Measurements from ENCODE around the gene OTOP3. TPM values are rescaled to one million over a fixed set of nuclear protein-coding genes. Genes with fewer than 3 reads are reported as not detected.

OTOP3 gene
- polyA plus RNA-seq, 3 donors: not detected

GRCh38 chr17:74943808-74944522 is 8.3 kb downstream of the OTOP3 start:
- Histone ChIP-seq H3K79me2 (ENCODE audit: insufficient read depth, low read length) (no peaks in the 10 kb centered on the region), H3K9ac (ENCODE audit: insufficient read depth, low read length, poor library complexity, severe bottlenecking) (no peak overlapping the region), H3K9me3 (replicated peaks in 1 of 2; ENCODE audit: control insufficient read depth in 1 of 2, insufficient read depth in 1 of 2, low read length in 2 of 2) (no peaks in the 10 kb centered on the region), H2AFZ (ENCODE audit: insufficient read depth, low read depth, low read length, poor library complexity, severe bottlenecking) (no peak overlapping the region), H3K4me2 (replicated peaks; ENCODE audit: extremely low read depth, low read length, poor library complexity, severe bottlenecking) (no peak overlapping the region), H3K27ac (ENCODE audit: low read depth in 1 of 2, low read length in 2 of 2) (no peak overlapping the region), H4K20me1 (ENCODE audit: insufficient read depth, low read length) (no peaks in the 10 kb centered on the region), H3K4me1 (ENCODE audit: control insufficient read depth in 1 of 2, insufficient read depth in 2 of 2, low read length in 2 of 2) (no peaks in the 10 kb centered on the region), H3K27me3 (ENCODE audit: control insufficient read depth in 2 of 2, insufficient read depth in 2 of 2, low read length in 2 of 2) (peaks cover 2 to 7% of the 10 kb centered on the region in 2 donors), H3K36me3 (replicated peaks in 1 of 2; ENCODE audit: control insufficient read depth in 1 of 2, insufficient read depth in 2 of 2, low read length in 2 of 2) (no peaks in the 10 kb centered on the region), H3K4me3 (replicated peaks in 1 of 3; ENCODE audit: low read depth in 2 of 3, low read length in 3 of 3) (no peak overlapping the region)
- intact Hi-C loops (cut with micrococcal nuclease): no loop called here
- TF ChIP-seq, protein P1, sequence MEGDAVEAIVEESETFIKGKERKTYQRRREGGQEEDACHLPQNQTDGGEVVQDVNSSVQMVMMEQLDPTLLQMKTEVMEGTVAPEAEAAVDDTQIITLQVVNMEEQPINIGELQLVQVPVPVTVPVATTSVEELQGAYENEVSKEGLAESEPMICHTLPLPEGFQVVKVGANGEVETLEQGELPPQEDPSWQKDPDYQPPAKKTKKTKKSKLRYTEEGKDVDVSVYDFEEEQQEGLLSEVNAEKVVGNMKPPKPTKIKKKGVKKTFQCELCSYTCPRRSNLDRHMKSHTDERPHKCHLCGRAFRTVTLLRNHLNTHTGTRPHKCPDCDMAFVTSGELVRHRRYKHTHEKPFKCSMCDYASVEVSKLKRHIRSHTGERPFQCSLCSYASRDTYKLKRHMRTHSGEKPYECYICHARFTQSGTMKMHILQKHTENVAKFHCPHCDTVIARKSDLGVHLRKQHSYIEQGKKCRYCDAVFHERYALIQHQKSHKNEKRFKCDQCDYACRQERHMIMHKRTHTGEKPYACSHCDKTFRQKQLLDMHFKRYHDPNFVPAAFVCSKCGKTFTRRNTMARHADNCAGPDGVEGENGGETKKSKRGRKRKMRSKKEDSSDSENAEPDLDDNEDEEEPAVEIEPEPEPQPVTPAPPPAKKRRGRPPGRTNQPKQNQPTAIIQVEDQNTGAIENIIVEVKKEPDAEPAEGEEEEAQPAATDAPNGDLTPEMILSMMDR (IDR thresholded peaks at IDR 0.05): no peak
- Mint-ChIP-seq H3K27ac (no peak overlapping the region), H3K27me3 (ENCODE audit: low read depth in 3 of 3) (peaks cover 30 to 71% (median 39%) of the 10 kb centered on the region in 3 donors), H3K9me3 (peaks cover 0 to 2% (median 0%) of the 10 kb centered on the region in 7 donors), H3K36me3 (no peaks in the 10 kb centered on the region), H3K4me3 (peak overlapping the region in 1 of 2 donors; percentile 30), H3K4me1 (no peaks in the 10 kb centered on the region)
- DNase-seq: no peak
- WGBS (ENCODE audit: insufficient coverage): 82% methylated on average over 8 of the region's 13 CpGs

- H3K9ac ChIP-seq (ENCODE audit: insufficient read depth, low read length, poor library complexity, severe bottlenecking): no peak overlapping the region
- H3K27me3 ChIP-seq (ENCODE audit: control insufficient read depth in 2 of 2, insufficient read depth in 2 of 2, low read length in 2 of 2): peaks cover 0 to 2% of the 10 kb centered on the region in 2 donors
Measured at GRCh38 chr17:74945543-74945942, 9.8 kb downstream of the OTOP3 start.

More at GRCh38 chr17:74945543-74945942, 9.8 kb downstream of the OTOP3 start:
- intact Hi-C loops (cut with micrococcal nuclease): no loop called here
- H3K4me3 ChIP-seq (replicated peaks in 1 of 3; ENCODE audit: low read depth in 2 of 3, low read length in 3 of 3): no peak overlapping the region
- no peak overlapping the region for H3K27ac ChIP-seq (ENCODE audit: low read depth in 1 of 2, low read length in 2 of 2)
- no peaks in the 10 kb centered on the region for H3K4me1 ChIP-seq (ENCODE audit: control insufficient read depth in 1 of 2, insufficient read depth in 2 of 2, low read length in 2 of 2)
- Mint-ChIP-seq H3K4me3 (no peak overlapping the region), H3K4me1 (no peaks in the 10 kb centered on the region), H3K9me3 (no peaks in the 10 kb centered on the region), H3K27me3 (ENCODE audit: low read depth in 3 of 3) (peaks cover 26 to 64% (median 27%) of the 10 kb centered on the region in 3 donors), H3K36me3 (no peaks in the 10 kb centered on the region), H3K27ac (no peak overlapping the region)
- no peak overlapping the region for H2AFZ ChIP-seq (ENCODE audit: insufficient read depth, low read depth, low read length, poor library complexity, severe bottlenecking)
- H3K9me3 ChIP-seq (replicated peaks in 1 of 2; ENCODE audit: control insufficient read depth in 1 of 2, insufficient read depth in 1 of 2, low read length in 2 of 2): no peaks in the 10 kb centered on the region
- no peaks in the 10 kb centered on the region for H4K20me1 ChIP-seq (ENCODE audit: insufficient read depth, low read length)
- WGBS (ENCODE audit: insufficient coverage): 88% methylated on average over 1 of the region's 6 CpGs
- H3K4me2 ChIP-seq (replicated peaks; ENCODE audit: extremely low read depth, low read length, poor library complexity, severe bottlenecking): no peak overlapping the region
- no peaks in the 10 kb centered on the region for H3K36me3 ChIP-seq (replicated peaks in 1 of 2; ENCODE audit: control insufficient read depth in 1 of 2, insufficient read depth in 2 of 2, low read length in 2 of 2)
- no peaks in the 10 kb centered on the region for H3K79me2 ChIP-seq (ENCODE audit: insufficient read depth, low read length)
- DNase-seq: no peak
- TF ChIP-seq, protein P1 (IDR thresholded peaks at IDR 0.05): no peak

Measured in CD14-positive monocyte (primary cell).